Astrocyte (in vitro differentiated cells and primary cell): ENCODE data around the gene FGGY. TPM values are rescaled to one million over a fixed set of nuclear protein-coding genes. Genes with fewer than 3 reads are reported as not detected.

Source experiments
- DNase-seq: peaks from one replicate; pipeline ENCODE4 v3.0.0-alpha.2; 2010; ENCODE audit warnings: low read depth
- FAIRE-seq: peaks from 2 replicates; lab custom pipeline; 2011; peaks lifted over from hg19 to GRCh38; lab: Jason Lieb, UNC
- H2AFZ ChIP-seq: 2 replicates; pipeline ENCODE4 v1.6.0; 2012; ENCODE audit warnings: low read depth, low read length, inconsistent platforms
- H3K27ac ChIP-seq: 2 replicates; pipeline ENCODE4 v1.5.1; 2011; ENCODE audit warnings: low read depth, low read length, inconsistent platforms
- H3K27me3 ChIP-seq: 2 replicates; pipeline ENCODE4 v1.6.0; 2011; ENCODE audit warnings: low read length, inconsistent platforms; ENCODE audit not compliant: insufficient read depth
- H3K36me3 ChIP-seq: 2 replicates; pipeline ENCODE4 v1.5.1; 2011; ENCODE audit warnings: low read length, inconsistent platforms; ENCODE audit not compliant: insufficient read depth
- H3K4me1 ChIP-seq: 2 replicates; pipeline ENCODE4 v1.5.1; 2011; ENCODE audit warnings: low read length, inconsistent platforms; ENCODE audit not compliant: insufficient read depth
- H3K4me2 ChIP-seq: 2 replicates; pipeline ENCODE4 v1.6.0; 2012; ENCODE audit warnings: low read length, inconsistent platforms
- H3K4me3 ChIP-seq: 2 replicates; pipeline ENCODE4 v1.5.1; 2011; ENCODE audit warnings: low read depth, mild to moderate bottlenecking, low read length, inconsistent platforms; ENCODE audit not compliant: insufficient read depth
- H3K79me2 ChIP-seq: 2 replicates; pipeline ENCODE4 v1.6.0; 2012; ENCODE audit warnings: mild to moderate bottlenecking, low read length, inconsistent platforms; ENCODE audit not compliant: insufficient read depth
- H3K9ac ChIP-seq: 2 replicates; pipeline ENCODE4 v1.6.0; 2012; ENCODE audit warnings: mild to moderate bottlenecking, low read length, inconsistent platforms
- H3K9me3 ChIP-seq: 2 replicates; pipeline ENCODE4 v1.5.1; 2012; ENCODE audit warnings: low read depth, mild to moderate bottlenecking, low read length, inconsistent platforms; ENCODE audit not compliant: insufficient read depth
- H4K20me1 ChIP-seq: 2 replicates; pipeline ENCODE4 v1.6.0; 2012; ENCODE audit warnings: low read length, inconsistent platforms; ENCODE audit not compliant: insufficient read depth
- H3K27ac Mint-ChIP-seq: one replicate; pipeline ENCODE4 v1.8.0; 2021; ENCODE audit warnings: mild to moderate bottlenecking, mixed read lengths; ENCODE audit not compliant: unreplicated experiment
- H3K27me3 Mint-ChIP-seq: one replicate; pipeline ENCODE4 v1.8.0; 2021; ENCODE audit warnings: low read depth, mixed read lengths; ENCODE audit not compliant: unreplicated experiment
- H3K36me3 Mint-ChIP-seq: one replicate; pipeline ENCODE4 v1.8.0; 2021; ENCODE audit warnings: low read depth, mixed read lengths; ENCODE audit not compliant: unreplicated experiment
- H3K4me1 Mint-ChIP-seq: one replicate; pipeline ENCODE4 v1.8.0; 2021; ENCODE audit warnings: low read depth, mixed read lengths; ENCODE audit not compliant: unreplicated experiment
- H3K4me3 Mint-ChIP-seq: one replicate; pipeline ENCODE4 v1.8.0; 2021; ENCODE audit warnings: mild to moderate bottlenecking, moderate library complexity, mixed read lengths; ENCODE audit not compliant: unreplicated experiment
- H3K9me3 Mint-ChIP-seq: one replicate; pipeline ENCODE4 v1.8.0; 2021; ENCODE audit warnings: mild to moderate bottlenecking, mixed read lengths; ENCODE audit not compliant: unreplicated experiment
- CTCF ChIP-seq: IDR thresholded peaks from 2 replicates; pipeline ENCODE4 v1.5.1; 2011; ENCODE audit warnings: low read depth, mild to moderate bottlenecking, inconsistent platforms, low read length, moderate library complexity; ENCODE audit not compliant: insufficient read depth
- EZH2 ChIP-seq: IDR thresholded peaks from 2 replicates; pipeline ENCODE4 v1.6.1; 2012; ENCODE audit warnings: mild to moderate bottlenecking, low read length, inconsistent platforms; ENCODE audit not compliant: insufficient read depth
- total RNA-seq: library from RNA; stranded (reverse); gene quantifications from 2 replicates; pipeline ENCODE4 v1.2.1, GENCODE V29; 2021

Gene FGGY
- total RNA-seq, 1 donor from 2014 or later = 6.8 TPM

GRCh38 chr1:59258412-59259032 is 38.4 kb upstream of the FGGY start:
- DNase-seq = no peak
- H3K27me3 Mint-ChIP-seq = peaks cover under 1% of the 10 kb centered on the region
- H3K9me3 ChIP-seq = no peaks in the 10 kb centered on the region
- H3K4me1 Mint-ChIP-seq = no peaks in the 10 kb centered on the region
- no peaks in the 10 kb centered on the region for H3K27me3 ChIP-seq
- TF ChIP-seq EZH2 = no peak
- no peak for TF ChIP-seq CTCF
- H3K27ac Mint-ChIP-seq = no peak overlapping the region
- H3K4me2 ChIP-seq = no peak overlapping the region
- H3K27ac ChIP-seq = no peak overlapping the region
- FAIRE-seq = no peak
- H3K4me3 Mint-ChIP-seq = no peak overlapping the region
- no peaks in the 10 kb centered on the region for H3K36me3 Mint-ChIP-seq
- H3K9ac ChIP-seq = no peak overlapping the region
- H3K4me1 ChIP-seq = no peaks in the 10 kb centered on the region
- H2AFZ ChIP-seq = no peak overlapping the region
- H3K9me3 Mint-ChIP-seq = no peaks in the 10 kb centered on the region
- no peaks in the 10 kb centered on the region for H4K20me1 ChIP-seq
- H3K79me2 ChIP-seq = no peaks in the 10 kb centered on the region
- no peak overlapping the region for H3K4me3 ChIP-seq
- H3K36me3 ChIP-seq = no peaks in the 10 kb centered on the region

DNA sequence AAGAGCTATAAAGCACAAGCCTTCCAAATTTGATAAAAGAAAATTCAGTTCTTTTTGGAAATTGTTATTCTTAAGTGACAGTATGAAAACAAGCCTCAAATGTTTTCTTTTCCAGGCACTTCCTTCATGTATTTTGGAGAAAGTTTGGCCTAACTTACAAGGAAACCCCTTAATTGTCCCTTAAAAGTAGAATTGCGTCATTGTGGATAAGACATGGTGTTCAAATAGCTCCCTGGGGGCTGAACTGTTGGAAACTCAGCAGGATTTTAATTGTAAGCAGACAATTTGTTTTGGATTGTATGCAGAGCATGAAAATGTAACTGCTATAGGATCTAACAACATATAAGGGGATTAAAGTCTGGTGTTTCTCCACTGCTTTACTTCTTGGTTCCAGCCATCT is 35.4 kb upstream of the FGGY start:
- H3K9me3 Mint-ChIP-seq = no peaks in the 10 kb centered on the region
- Histone ChIP-seq H2AFZ (no peak overlapping the region), H4K20me1 (no peaks in the 10 kb centered on the region), H3K79me2 (no peaks in the 10 kb centered on the region), H3K36me3 (no peaks in the 10 kb centered on the region), H3K4me1 (no peaks in the 10 kb centered on the region), H3K4me3 (no peak overlapping the region), H3K4me2 (no peak overlapping the region), H3K9ac (no peak overlapping the region), H3K27ac (no peak overlapping the region), H3K9me3 (no peaks in the 10 kb centered on the region), H3K27me3 (no peaks in the 10 kb centered on the region)
- H3K4me1 Mint-ChIP-seq = peaks cover 2% of the 10 kb centered on the region
- H3K4me3 Mint-ChIP-seq = no peak overlapping the region
- TF ChIP-seq CTCF (no peak), EZH2 (no peak)
- no peak for DNase-seq
- H3K27me3 Mint-ChIP-seq = no peaks in the 10 kb centered on the region
- H3K27ac Mint-ChIP-seq = no peak overlapping the region
- no peaks in the 10 kb centered on the region for H3K36me3 Mint-ChIP-seq
- no peak for FAIRE-seq

GRCh38 chr1:59262631-59263030 is 34.3 kb upstream of the FGGY start:
- no peak for DNase-seq
- Mint-ChIP-seq H3K9me3 (no peaks in the 10 kb centered on the region), H3K4me3 (no peak overlapping the region), H3K27me3 (no peaks in the 10 kb centered on the region), H3K4me1 (peaks cover 2% of the 10 kb centered on the region), H3K36me3 (no peaks in the 10 kb centered on the region), H3K27ac (no peak overlapping the region)
- Histone ChIP-seq H3K4me2 (no peak overlapping the region), H4K20me1 (no peaks in the 10 kb centered on the region), H3K79me2 (no peaks in the 10 kb centered on the region), H3K9ac (no peak overlapping the region), H2AFZ (no peak overlapping the region), H3K9me3 (no peaks in the 10 kb centered on the region), H3K36me3 (no peaks in the 10 kb centered on the region), H3K27me3 (no peaks in the 10 kb centered on the region), H3K4me1 (no peaks in the 10 kb centered on the region), H3K4me3 (no peak overlapping the region), H3K27ac (no peak overlapping the region)
- no peak for FAIRE-seq
- TF ChIP-seq EZH2 (no peak), CTCF (no peak)
